Naive thymus-derived CD8-positive, alpha-beta T cell (primary cell): ENCODE measurements around the gene NTM. TPM values are rescaled to one million over a fixed set of nuclear protein-coding genes. Genes with fewer than 3 reads are reported as not detected.
"Not testable (repeated sequence)": the region's sequence is repeated elsewhere in the genome, so short reads cannot be mapped to it uniquely, and the experiment has no call there.

Experiments
- ATAC-seq, 2 donors: fragments of 150-1000 bp; cut with Tn5 transposase in 1 of 2; sonication (Bioruptor Pico), chemical (Tn5 transposase) in 1 of 2; 1 replicate in 1 of 2; 2 replicates in 1 of 2; pipeline ENCODE4 v1.10.0; 2021; ENCODE audit warnings: mild to moderate bottlenecking in 2 of 2, moderate library complexity in 2 of 2
- POLR2A ChIA-PET: fragments of 350-600 bp; sonication (Branson Sonifier 250); formaldehyde crosslinking; loops from one replicate; lab custom pipeline; 2021; ENCODE audit warnings: antibody characterized with exemption; lab: Charles Lee
- DNase-seq, 10 donors: peaks; one replicate each; pipeline versions ENCODE4 v3.0.0 to v3.0.0-alpha.2; 2020 to 2022
- H3K27ac Mint-ChIP-seq, 10 donors: one replicate each; pipeline ENCODE4 v1.8.0; 2020 to 2022; ENCODE audit warnings: mild to moderate bottlenecking in 10 of 10, mixed read lengths in 10 of 10, moderate library complexity in 4 of 10, inconsistent platforms in 1 of 10
- H3K27me3 Mint-ChIP-seq, 5 donors: one replicate each; pipeline ENCODE4 v1.8.0; 2021 to 2022; ENCODE audit warnings: mixed read lengths in 5 of 5
- H3K36me3 Mint-ChIP-seq, 3 donors: one replicate each; pipeline ENCODE4 v1.8.0; 2020 to 2022; ENCODE audit warnings: mixed read lengths in 3 of 3, mild to moderate bottlenecking in 2 of 3, inconsistent platforms in 1 of 3
- H3K4me1 Mint-ChIP-seq, 4 donors: one replicate each; pipeline ENCODE4 v1.8.0; 2021 to 2022; ENCODE audit warnings: mixed read lengths in 4 of 4
- H3K4me3 Mint-ChIP-seq, 10 donors: one replicate each; pipeline ENCODE4 v1.8.0; 2020 to 2022; ENCODE audit warnings: mild to moderate bottlenecking in 10 of 10, mixed read lengths in 10 of 10, moderate library complexity in 6 of 10, inconsistent platforms in 1 of 10
- H3K9me3 Mint-ChIP-seq, 9 donors: one replicate each; pipeline ENCODE4 v1.8.0; 2020 to 2022; ENCODE audit warnings: mixed read lengths in 9 of 9, mild to moderate bottlenecking in 3 of 9, inconsistent platforms in 1 of 9, moderate library complexity in 1 of 9
- polyA plus RNA-seq, 3 donors: library from polyadenylated mRNA; unstranded; fragments of 300-500 nt; fragmentation: Illumina TruSeq; gene quantifications; one replicate each; pipeline ENCODE4 v1.2.3, GENCODE V29; 2021
- total RNA-seq, 8 experiments: library from RNA in 2 of 8; stranded (reverse) in 2 of 8; gene quantifications; one replicate each; pipeline ENCODE4 v1.2.3 and lab custom pipeline; 2021 to 2026

The NTM gene
- total and polyA plus RNA-seq, 5 experiments from 2014 or later, result not detected

DNA sequence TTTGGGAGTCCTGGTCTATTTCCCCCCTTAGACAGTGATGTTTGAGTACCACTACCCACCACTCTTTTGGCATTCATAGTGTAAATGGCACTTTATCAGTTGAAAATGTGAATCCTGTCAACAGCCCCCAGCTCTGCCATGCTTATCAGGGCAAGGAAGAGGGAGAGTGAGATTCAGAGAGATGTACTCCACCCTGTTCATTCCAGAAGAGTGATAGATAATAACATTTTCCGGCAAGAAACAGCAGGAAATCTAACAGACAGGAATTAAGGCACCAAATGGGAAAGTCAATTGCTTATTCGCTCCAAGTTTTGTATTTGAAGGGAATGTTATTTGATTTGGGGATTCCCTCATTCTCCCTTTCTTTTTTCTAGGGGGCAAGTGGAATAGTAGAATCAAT is 681.9 kb downstream of the NTM start:
- ATAC-seq, result no peak
- Mint-ChIP-seq H3K4me3 (no peak overlapping the region), H3K9me3 (peaks cover 0 to 2% (median 0%) of the 10 kb centered on the region in 9 donors), H3K36me3 (no peaks in the 10 kb centered on the region), H3K4me1 (no peaks in the 10 kb centered on the region), H3K27ac (no peak overlapping the region), H3K27me3 (peaks cover 0 to 13% (median 4%) of the 10 kb centered on the region in 5 donors)
- POLR2A ChIA-PET, result no interaction called here
- DNase-seq, result no peak

GRCh38 chr11:132052904-132053303 is 682.5 kb downstream of the NTM start:
- peaks cover 0 to 13% (median 4%) of the 10 kb centered on the region in 5 donors for H3K27me3 Mint-ChIP-seq
- no peak for ATAC-seq
- H3K27ac Mint-ChIP-seq, result no peak overlapping the region
- POLR2A ChIA-PET, result no interaction called here
- no peak for DNase-seq
- H3K9me3 Mint-ChIP-seq, result peaks cover 0 to 2% (median 0%) of the 10 kb centered on the region in 9 donors
- no peaks in the 10 kb centered on the region for H3K36me3 Mint-ChIP-seq
- H3K4me1 Mint-ChIP-seq, result no peaks in the 10 kb centered on the region
- no peak overlapping the region for H3K4me3 Mint-ChIP-seq

DNA sequence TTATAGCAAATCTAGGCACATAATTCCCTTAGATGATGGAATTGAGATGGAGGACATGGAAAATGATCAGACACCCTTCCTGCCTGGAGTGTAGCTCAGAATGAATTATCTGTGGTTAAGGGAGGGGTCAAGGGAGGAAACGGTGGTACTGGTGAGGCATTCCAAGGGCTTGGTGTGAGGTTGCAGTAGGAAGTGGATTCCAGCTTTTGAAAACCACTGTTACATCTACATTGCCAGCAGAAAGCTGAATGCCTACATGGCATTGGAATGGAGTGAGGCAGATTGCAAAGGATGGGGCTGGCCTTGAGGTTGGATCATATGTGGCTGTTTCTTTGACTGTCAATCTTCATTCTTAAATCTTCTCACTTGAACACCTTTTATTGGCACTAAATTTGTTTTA is 684.4 kb downstream of the NTM start:
- DNase-seq, result no peak
- no peak for ATAC-seq
- H3K27ac Mint-ChIP-seq, result no peak overlapping the region
- H3K9me3 Mint-ChIP-seq, result peaks cover 0 to 5% (median 0%) of the 10 kb centered on the region in 9 donors
- H3K4me3 Mint-ChIP-seq, result no peak overlapping the region
- peaks cover 0 to 4% (median 0%) of the 10 kb centered on the region in 5 donors for H3K27me3 Mint-ChIP-seq
- H3K36me3 Mint-ChIP-seq, result no peaks in the 10 kb centered on the region
- no peaks in the 10 kb centered on the region for H3K4me1 Mint-ChIP-seq
- POLR2A ChIA-PET, result no interaction called here

DNA sequence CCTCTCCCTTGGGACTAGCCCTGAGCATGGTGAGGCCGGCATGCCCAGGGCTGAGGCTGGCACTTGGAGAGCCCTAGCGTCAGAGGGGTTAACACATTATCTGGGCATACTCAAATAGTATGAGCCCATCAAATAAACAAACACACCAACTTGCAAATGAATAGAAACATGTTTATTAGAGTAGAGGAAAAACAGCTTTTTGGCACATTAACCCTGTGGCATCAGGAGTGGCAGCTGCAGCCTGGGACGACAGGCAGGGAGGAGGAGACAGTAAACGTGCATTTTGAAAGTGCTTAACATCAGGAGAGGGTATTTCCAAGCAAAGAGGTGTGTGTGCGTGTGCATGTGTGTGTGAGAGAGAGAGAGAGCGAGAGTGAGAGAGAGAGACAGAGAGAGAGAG is 684.9 kb downstream of the NTM start:
- Mint-ChIP-seq H3K27ac (no peak overlapping the region), H3K4me3 (no peak overlapping the region), H3K36me3 (no peaks in the 10 kb centered on the region), H3K27me3 (peaks cover 0 to 3% (median 0%) of the 10 kb centered on the region in 5 donors), H3K4me1 (no peaks in the 10 kb centered on the region), H3K9me3 (peaks cover 0 to 5% (median 0%) of the 10 kb centered on the region in 9 donors)
- DNase-seq (no peak), ATAC-seq (no peak)
- POLR2A ChIA-PET, result no interaction called here

DNA sequence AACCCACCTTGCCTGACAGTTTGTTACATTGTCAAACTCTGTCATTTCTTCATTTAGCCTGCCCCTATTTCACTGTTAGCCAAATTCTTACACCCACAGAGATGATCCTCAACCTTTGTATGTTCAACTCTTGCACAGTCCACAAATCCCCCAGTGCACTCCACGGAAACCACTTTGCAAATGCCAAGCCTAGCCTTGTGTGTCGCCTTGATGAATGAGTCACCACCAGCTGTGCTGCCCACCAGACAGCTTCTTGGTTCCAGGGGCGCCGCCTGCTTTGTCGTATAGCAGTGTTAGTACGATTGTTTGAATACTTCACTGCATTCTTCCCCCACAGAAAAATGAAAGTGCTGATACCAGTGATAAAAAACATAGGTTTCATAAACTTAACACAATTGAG is 686.3 kb downstream of the NTM start:
- Mint-ChIP-seq H3K27me3 (peaks cover 0 to 2% (median 0%) of the 10 kb centered on the region in 5 donors), H3K9me3 (peaks cover 0 to 5% (median 0%) of the 10 kb centered on the region in 9 donors), H3K4me3 (no peak overlapping the region), H3K27ac (no peak overlapping the region), H3K36me3 (no peaks in the 10 kb centered on the region), H3K4me1 (no peaks in the 10 kb centered on the region)
- DNase-seq (no peak), ATAC-seq (no peak)
- POLR2A ChIA-PET, result no interaction called here

DNA sequence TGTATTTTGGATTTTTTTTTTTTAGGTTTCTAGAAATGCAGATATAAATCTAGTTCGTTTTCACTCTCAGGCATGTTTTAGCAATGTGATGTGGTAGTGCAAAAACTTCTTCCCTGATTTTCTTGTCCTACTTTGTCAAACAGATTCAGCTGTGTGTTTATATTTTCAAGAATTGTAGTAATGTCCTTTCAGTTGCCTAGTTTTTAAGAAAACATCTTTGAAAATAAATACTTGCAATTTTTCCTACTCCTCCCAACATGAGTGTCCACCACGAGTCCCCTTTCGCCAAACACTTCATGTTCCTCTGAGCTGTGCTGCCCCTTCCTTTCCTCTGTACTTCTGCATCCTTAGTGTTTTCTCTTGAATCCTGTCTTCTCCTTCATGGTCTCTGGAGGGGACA is 686.9 kb downstream of the NTM start:
- Mint-ChIP-seq H3K4me3 (no peak overlapping the region), H3K9me3 (peaks cover 0 to 3% (median 0%) of the 10 kb centered on the region in 9 donors), H3K27ac (no peak overlapping the region), H3K27me3 (peaks cover 0 to 2% (median 0%) of the 10 kb centered on the region in 5 donors), H3K4me1 (no peaks in the 10 kb centered on the region), H3K36me3 (no peaks in the 10 kb centered on the region)
- DNase-seq (no peak), ATAC-seq (no peak)
- POLR2A ChIA-PET, result no interaction called here

DNA sequence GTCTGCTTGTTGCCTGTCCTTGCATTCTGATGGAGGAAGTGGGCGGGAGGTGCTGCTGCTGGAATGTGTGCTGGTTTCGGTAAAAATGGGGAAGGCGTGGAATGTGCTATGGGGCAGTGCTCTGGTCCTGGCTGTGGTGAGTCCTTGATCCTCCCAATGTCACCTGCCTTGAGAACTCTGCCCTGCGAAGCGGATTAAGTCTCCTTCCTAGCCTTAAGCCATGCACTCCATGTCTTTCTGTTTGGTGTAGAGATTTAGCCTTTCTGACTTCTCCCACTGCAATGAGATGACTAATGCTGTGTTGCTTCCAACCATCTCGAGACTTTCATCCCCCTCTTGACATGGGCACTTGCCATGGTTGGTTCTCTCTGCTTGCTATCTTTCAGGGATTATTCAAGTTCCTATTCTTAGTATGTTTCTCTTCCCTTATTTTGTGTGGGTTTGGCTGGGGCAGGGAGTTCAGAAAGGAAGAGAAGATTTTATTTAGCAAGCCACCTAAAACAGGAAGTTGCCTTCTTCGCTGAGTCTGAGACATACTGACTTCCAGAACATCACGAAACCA is 687.9 kb downstream of the NTM start:
- Mint-ChIP-seq H3K27ac (no peak overlapping the region), H3K4me3 (no peak overlapping the region), H3K36me3 (no peaks in the 10 kb centered on the region), H3K4me1 (no peaks in the 10 kb centered on the region), H3K27me3 (peaks cover 0 to 2% (median 0%) of the 10 kb centered on the region in 5 donors), H3K9me3 (peaks cover 0 to 9% (median 0%) of the 10 kb centered on the region in 9 donors)
- DNase-seq (no peak), ATAC-seq (no peak)
- POLR2A ChIA-PET, result no interaction called here

- no peaks in the 10 kb centered on the region for H3K4me1 Mint-ChIP-seq
- H3K27ac Mint-ChIP-seq, result no peak overlapping the region
- H3K4me3 Mint-ChIP-seq, result no peak overlapping the region
- peaks cover 0 to 11% (median 0%) of the 10 kb centered on the region in 9 donors for H3K9me3 Mint-ChIP-seq
- no peaks in the 10 kb centered on the region for H3K36me3 Mint-ChIP-seq
- peaks cover 0 to 3% (median 0%) of the 10 kb centered on the region in 5 donors for H3K27me3 Mint-ChIP-seq
- no peak for ATAC-seq
- POLR2A ChIA-PET, result no interaction called here
- DNase-seq, result no peak
Observed at GRCh38 chr11:132060567-132060966, 690.2 kb downstream of the NTM start.

- no peaks in the 10 kb centered on the region for H3K36me3 Mint-ChIP-seq
- no peak for DNase-seq
- H3K9me3 Mint-ChIP-seq, result peaks cover 0 to 11% (median 4%) of the 10 kb centered on the region in 9 donors
- POLR2A ChIA-PET, result no interaction called here
- no peak overlapping the region for H3K4me3 Mint-ChIP-seq
- H3K27me3 Mint-ChIP-seq, result peaks cover 0 to 3% (median 0%) of the 10 kb centered on the region in 5 donors
- no peaks in the 10 kb centered on the region for H3K4me1 Mint-ChIP-seq
- H3K27ac Mint-ChIP-seq, result no peak overlapping the region
- no peak for ATAC-seq
Observed at GRCh38 chr11:132062031-132062430, 691.6 kb downstream of the NTM start.

DNA sequence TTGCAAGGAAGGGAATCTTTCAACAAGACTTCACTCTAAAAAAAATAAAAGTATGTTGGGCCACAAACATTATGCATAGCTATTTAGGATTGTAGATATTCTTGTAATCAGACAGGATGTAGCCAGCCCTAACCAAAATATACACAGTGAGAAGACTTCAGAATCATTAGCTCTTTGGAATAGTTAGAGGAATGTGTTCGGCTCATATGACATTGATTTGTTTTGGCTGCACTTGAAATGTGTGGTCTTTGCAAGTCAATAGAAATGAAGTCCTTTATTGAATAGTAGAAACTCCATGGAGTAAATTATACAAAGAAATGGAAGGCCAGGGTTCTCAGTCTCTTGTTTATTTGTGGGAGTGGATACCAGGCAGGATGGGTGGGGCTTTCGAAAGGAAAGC is 692.1 kb downstream of the NTM start:
- no peaks in the 10 kb centered on the region for H3K36me3 Mint-ChIP-seq
- peaks cover 0 to 5% (median 0%) of the 10 kb centered on the region in 5 donors for H3K27me3 Mint-ChIP-seq
- H3K9me3 Mint-ChIP-seq, result peaks cover 0 to 14% (median 6%) of the 10 kb centered on the region in 9 donors
- ATAC-seq, result no peak
- H3K27ac Mint-ChIP-seq, result no peak overlapping the region
- no peak overlapping the region for H3K4me3 Mint-ChIP-seq
- H3K4me1 Mint-ChIP-seq, result no peaks in the 10 kb centered on the region
- no peak for DNase-seq
- POLR2A ChIA-PET, result no interaction called here

DNA sequence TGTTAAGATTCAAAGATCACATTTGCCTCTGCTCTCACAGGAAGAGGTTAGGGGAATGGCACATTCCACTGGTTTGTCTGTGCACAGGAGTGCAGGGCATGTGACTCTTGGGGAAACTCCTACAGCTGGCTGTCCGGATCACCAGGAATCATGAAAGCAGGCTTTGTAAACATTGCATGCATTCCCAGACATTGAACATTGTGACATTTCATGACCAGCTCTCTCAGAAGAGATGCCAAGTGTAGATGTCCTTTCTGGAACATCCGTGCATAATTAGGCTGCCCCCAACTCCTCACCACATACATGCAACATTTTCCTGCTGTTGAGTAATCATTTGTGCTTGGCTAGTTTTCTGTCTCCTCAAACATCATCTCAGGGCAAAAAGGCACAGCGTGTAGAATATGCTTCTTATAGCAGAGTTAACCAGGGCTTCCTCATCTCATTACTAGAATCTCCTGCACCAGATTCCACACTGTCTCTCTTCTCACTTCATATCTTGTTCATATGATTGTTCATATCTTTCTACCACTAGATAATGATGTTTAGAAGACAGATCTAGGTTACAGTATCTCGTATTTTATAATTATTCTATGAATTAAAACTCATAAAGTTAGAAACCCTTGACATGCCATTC is 694.7 kb downstream of the NTM start:
- Mint-ChIP-seq H3K9me3 (peaks cover 0 to 11% (median 5%) of the 10 kb centered on the region in 9 donors), H3K27me3 (peaks cover 0 to 5% (median 0%) of the 10 kb centered on the region in 5 donors), H3K4me1 (no peaks in the 10 kb centered on the region), H3K4me3 (no peak overlapping the region), H3K36me3 (no peaks in the 10 kb centered on the region), H3K27ac (no peak overlapping the region)
- no peak for DNase-seq
- no peak for ATAC-seq
- POLR2A ChIA-PET, result no interaction called here

- no peaks in the 10 kb centered on the region for H3K36me3 Mint-ChIP-seq
- ATAC-seq, result no peak
- H3K27ac Mint-ChIP-seq, result no peak overlapping the region
- H3K4me1 Mint-ChIP-seq, result no peaks in the 10 kb centered on the region
- peaks cover 0 to 7% (median 0%) of the 10 kb centered on the region in 5 donors for H3K27me3 Mint-ChIP-seq
- no peak overlapping the region for H3K4me3 Mint-ChIP-seq
- H3K9me3 Mint-ChIP-seq, result peaks cover 0 to 11% (median 5%) of the 10 kb centered on the region in 9 donors
- no peak for DNase-seq
- POLR2A ChIA-PET, result no interaction called here
Observed at GRCh38 chr11:132068556-132068955, 698.1 kb downstream of the NTM start.

DNA sequence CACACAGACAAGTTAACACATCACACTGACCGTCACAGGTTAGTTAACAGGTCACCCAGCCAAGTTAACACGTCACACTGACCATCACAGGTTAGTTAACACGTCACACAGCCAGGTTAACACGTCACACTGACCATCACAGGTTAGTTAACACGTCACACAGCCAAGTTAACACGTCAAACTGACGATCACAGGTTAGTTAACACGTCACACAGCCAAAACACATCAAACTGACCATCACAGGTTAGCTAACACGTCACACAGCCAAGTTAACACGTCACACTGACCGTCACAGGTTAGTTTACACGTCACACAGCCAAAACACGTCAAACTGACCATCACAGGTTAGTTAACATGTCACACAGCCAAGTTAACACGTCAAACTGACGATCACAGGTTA is 699.2 kb downstream of the NTM start:
- H3K4me1 Mint-ChIP-seq, DNase-seq, H3K36me3 Mint-ChIP-seq, H3K27ac Mint-ChIP-seq, POLR2A ChIA-PET, H3K27me3 Mint-ChIP-seq, H3K4me3 Mint-ChIP-seq, ATAC-seq: not testable (repeated sequence)
- peaks cover 0 to 11% (median 5%) of the 10 kb centered on the region in 9 donors for H3K9me3 Mint-ChIP-seq
